Brain microvascular endothelial cell (primary cell): ENCODE data around the gene ZC3H10.

Experiments used
- DNase-seq: peaks from one replicate; pipeline ENCODE4 v3.0.0-alpha.2; 2020
- H3K27ac ChIP-seq: fragments of 250-450 bp; sonication (Bioruptor Pico); 2 replicates; pipeline ENCODE4 v1.5.1; 2020; ENCODE audit warnings: mild to moderate bottlenecking, moderate library complexity
- H3K27me3 ChIP-seq: fragments of 250-450 bp; sonication (Bioruptor Pico); replicated peaks from 2 replicates; pipeline ENCODE4 v1.5.1; 2020; ENCODE audit warnings: mild to moderate bottlenecking
- H3K36me3 ChIP-seq: fragments of 250-450 bp; sonication (Bioruptor Pico); replicated peaks from 2 replicates; pipeline ENCODE4 v1.5.1; 2020; ENCODE audit warnings: mild to moderate bottlenecking
- H3K4me3 ChIP-seq: 2 replicates; pipeline ENCODE4 v1.5.1; 2011; ENCODE audit warnings: low read depth, mild to moderate bottlenecking, control low read depth, low read length, moderate library complexity
- in situ Hi-C: cut with HindIII; loops from 2 replicates; pipeline ENCODE4 v1.10.0; 2017; ENCODE audit warnings: low sequenced_read_pairs, low pct_ligation_motif_present
- TF ChIP-seq, protein P1 (sequence below): IDR thresholded peaks from 2 replicates; pipeline ENCODE4 v1.5.1; 2011; ENCODE audit warnings: low read depth, mild to moderate bottlenecking, moderate library complexity, low read length, control low read depth, inconsistent platforms; ENCODE audit errors: missing control alignments

Gene ZC3H10

GRCh38 chr12:56104815-56105608 lies 13.1 kb upstream of the ZC3H10 start:
- DNase-seq = no peak
- TF ChIP-seq, protein P1, sequence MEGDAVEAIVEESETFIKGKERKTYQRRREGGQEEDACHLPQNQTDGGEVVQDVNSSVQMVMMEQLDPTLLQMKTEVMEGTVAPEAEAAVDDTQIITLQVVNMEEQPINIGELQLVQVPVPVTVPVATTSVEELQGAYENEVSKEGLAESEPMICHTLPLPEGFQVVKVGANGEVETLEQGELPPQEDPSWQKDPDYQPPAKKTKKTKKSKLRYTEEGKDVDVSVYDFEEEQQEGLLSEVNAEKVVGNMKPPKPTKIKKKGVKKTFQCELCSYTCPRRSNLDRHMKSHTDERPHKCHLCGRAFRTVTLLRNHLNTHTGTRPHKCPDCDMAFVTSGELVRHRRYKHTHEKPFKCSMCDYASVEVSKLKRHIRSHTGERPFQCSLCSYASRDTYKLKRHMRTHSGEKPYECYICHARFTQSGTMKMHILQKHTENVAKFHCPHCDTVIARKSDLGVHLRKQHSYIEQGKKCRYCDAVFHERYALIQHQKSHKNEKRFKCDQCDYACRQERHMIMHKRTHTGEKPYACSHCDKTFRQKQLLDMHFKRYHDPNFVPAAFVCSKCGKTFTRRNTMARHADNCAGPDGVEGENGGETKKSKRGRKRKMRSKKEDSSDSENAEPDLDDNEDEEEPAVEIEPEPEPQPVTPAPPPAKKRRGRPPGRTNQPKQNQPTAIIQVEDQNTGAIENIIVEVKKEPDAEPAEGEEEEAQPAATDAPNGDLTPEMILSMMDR = peak; percentile 17
- in situ Hi-C loops = no loop called here

GRCh38 chr12:56105609-56105902 lies 12.5 kb upstream of the ZC3H10 start:
- Histone ChIP-seq H3K4me3 (peak overlapping the region; percentile 97), H3K27ac (no peak overlapping the region), H3K36me3 (peaks cover 35% of the 10 kb centered on the region), H3K27me3 (no peaks in the 10 kb centered on the region)
- in situ Hi-C loops = no loop called here
- DNase-seq = no peak
- TF ChIP-seq, protein P1 = no peak

More at GRCh38 chr12:56104815-56105608, 13.1 kb upstream of the ZC3H10 start:
- Histone ChIP-seq H3K4me3 (peak overlapping the region; percentile 97), H3K27me3 (no peaks in the 10 kb centered on the region), H3K36me3 (peaks cover 29% of the 10 kb centered on the region), H3K27ac (peak overlapping the region; percentile 54)

DNA sequence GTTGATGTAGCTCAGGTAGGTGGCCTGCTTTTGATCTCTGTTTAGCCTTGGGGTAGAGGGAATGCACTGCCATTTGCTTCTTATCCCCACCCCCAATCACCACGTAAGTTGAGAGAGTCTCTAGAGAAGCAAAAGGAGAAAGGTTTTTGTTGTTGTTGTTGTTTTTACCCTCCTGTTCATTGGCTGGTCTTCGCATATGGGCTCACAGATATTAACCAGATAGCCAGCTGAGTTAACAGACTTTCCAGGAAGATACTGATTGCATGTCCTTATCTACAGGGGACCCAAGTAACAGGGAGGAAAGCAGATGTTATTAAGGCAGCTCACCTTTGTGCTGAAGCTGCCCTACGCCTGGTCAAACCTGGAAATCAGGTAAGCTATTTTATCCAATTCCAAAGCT lies 10.8 kb upstream of the ZC3H10 start:
- H3K27me3 ChIP-seq = no peaks in the 10 kb centered on the region
- no peak overlapping the region for H3K4me3 ChIP-seq
- peaks cover 50% of the 10 kb centered on the region for H3K36me3 ChIP-seq
- TF ChIP-seq, protein P1 = no peak
- DNase-seq = no peak
- in situ Hi-C loops = no loop called here
- no peak overlapping the region for H3K27ac ChIP-seq

GRCh38 chr12:56110571-56110970 lies 7.5 kb upstream of the ZC3H10 start:
- Histone ChIP-seq H3K27me3 (no peaks in the 10 kb centered on the region), H3K27ac (no peak overlapping the region), H3K36me3 (peaks cover 70% of the 10 kb centered on the region), H3K4me3 (no peak overlapping the region)
- no peak for DNase-seq
- TF ChIP-seq, protein P1 = no peak
- in situ Hi-C loops = no loop called here

- TF ChIP-seq, protein P1 = no peak
- no peak overlapping the region for H3K4me3 ChIP-seq
- no peak overlapping the region for H3K27ac ChIP-seq
- H3K27me3 ChIP-seq = no peaks in the 10 kb centered on the region
- in situ Hi-C loops = no loop called here
- peaks cover 56% of the 10 kb centered on the region for H3K36me3 ChIP-seq
- DNase-seq = no peak
These were observed 4.0 kb upstream of the ZC3H10 start for GRCh38 chr12:56114084-56114483.

DNA sequence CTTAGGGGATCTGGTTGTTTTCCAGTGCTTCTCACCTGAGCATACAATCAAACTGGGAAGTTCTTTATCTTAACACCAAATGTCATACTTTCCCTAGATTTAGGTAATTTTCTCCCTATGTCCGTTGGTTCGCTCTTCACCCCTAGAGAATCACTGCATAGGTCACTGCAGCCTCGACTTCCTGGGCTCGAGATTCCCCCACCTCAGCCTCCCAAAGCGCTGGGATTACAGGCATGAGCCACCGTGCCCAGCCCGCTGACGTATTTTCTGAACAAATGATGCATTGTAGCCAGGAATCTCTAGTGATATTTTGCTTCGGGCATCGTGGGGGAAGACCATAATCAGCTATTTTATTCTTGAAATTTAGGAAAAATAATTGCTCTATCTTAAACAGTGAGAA lies 2.7 kb upstream of the ZC3H10 start:
- H3K27me3 ChIP-seq = no peaks in the 10 kb centered on the region
- peak overlapping the region; percentile 98 for H3K4me3 ChIP-seq
- H3K27ac ChIP-seq = peak overlapping the region; percentile 82
- TF ChIP-seq, protein P1 = no peak
- DNase-seq = peak; percentile 34
- in situ Hi-C loops = loop anchor here (5.0 kb wide), 1 partner anchor 72 kb away; the partner anchor contains the start of gene SMARCC2
- peaks cover 44% of the 10 kb centered on the region for H3K36me3 ChIP-seq
